K562 (cell line): ENCODE data around the gene CNIH4. TPM values are rescaled to one million over a fixed set of nuclear protein-coding genes. Genes with fewer than 3 reads are reported as not detected.

ENCODE experiments used
- BCL6 ChIP-seq: fragments of 250-450 bp; sonication (Bioruptor Pico); IDR thresholded peaks from 2 replicates; pipeline ENCODE4 v1.4.0; 2020
- BRD4 ChIP-seq: fragments of 200-600 bp; sonication (generic); IDR thresholded peaks from 2 replicates; pipeline ENCODE4 v1.6.1; 2017; ENCODE audit warnings: inconsistent platforms
- EP300 ChIP-seq: IDR thresholded peaks from 2 replicates; pipeline ENCODE4 v1.6.1; 2012; ENCODE audit warnings: low read length, improper control_type of control experiment
- FOXK2 ChIP-seq, 2 experiments: fragments of 450-650 bp; IDR thresholded peaks in 1 of 2; conservative IDR thresholded peaks in 1 of 2; 2 replicates each; pipeline ENCODE4 v1.6.1; 2016; ENCODE audit warnings: low read depth in 2 of 2, mild to moderate bottlenecking in 1 of 2
- MGA ChIP-seq: fragments of 450-650 bp; IDR thresholded peaks from 2 replicates; pipeline ENCODE4 v1.6.1; 2016; ENCODE audit warnings: mild to moderate bottlenecking, moderate library complexity
- NFIX ChIP-seq: fragments of 250-450 bp; sonication (Bioruptor Pico); IDR thresholded peaks from 2 replicates; pipeline ENCODE4 v1.4.0; 2020; ENCODE audit warnings: low read depth, mild to moderate bottlenecking, moderate library complexity
- POLR2A ChIP-seq: fragments of 450-650 bp; conservative IDR thresholded peaks from 2 replicates; pipeline ENCODE4 v1.6.1; 2016
- POLR2AphosphoS5 ChIP-seq: IDR thresholded peaks from 2 replicates; pipeline ENCODE4 v1.6.1; 2011; ENCODE audit warnings: mild to moderate bottlenecking, low read depth, low read length, moderate library complexity; ENCODE audit not compliant: control insufficient read depth, insufficient read depth
- POLR2B ChIP-seq: fragments of 450-650 bp; IDR thresholded peaks from 2 replicates; pipeline ENCODE4 v1.6.1; 2018; ENCODE audit warnings: low read depth; ENCODE audit not compliant: partially characterized antibody
- PRMT5 ChIP-seq: sonication (generic); formaldehyde crosslinking; IDR thresholded peaks from 2 replicates; pipeline ENCODE4 v1.5.0; 2020; ENCODE audit warnings: missing genetic modification reagents
- RBM25 ChIP-seq: fragments of 200-400 bp; formaldehyde crosslinking; IDR thresholded peaks from 2 replicates; pipeline ENCODE4 v1.6.1; 2018; ENCODE audit warnings: low read length, low read depth, moderate library complexity; ENCODE audit not compliant: severe bottlenecking
- SMARCA5 ChIP-seq: fragments of 450-650 bp; IDR thresholded peaks from 2 replicates; pipeline ENCODE4 v1.6.1; 2016
- SP1 ChIP-seq: sonication (generic); formaldehyde crosslinking; IDR thresholded peaks from 2 replicates; pipeline ENCODE4 v1.8.1; 2022; ENCODE audit warnings: mild to moderate bottlenecking, missing genetic modification reagents
- SUPT5H ChIP-seq: fragments of 450-650 bp; IDR thresholded peaks from 2 replicates; pipeline ENCODE4 v1.6.1; 2016
- TCFL5 ChIP-seq: fragments of 250-450 bp; sonication (Bioruptor Pico); conservative IDR thresholded peaks from 2 replicates; pipeline ENCODE4 v1.6.1; 2021; ENCODE audit warnings: mild to moderate bottlenecking, moderate library complexity, matching md5 sums
- ZFP36 ChIP-seq: fragments of 150-350 bp; IDR thresholded peaks from 2 replicates; pipeline ENCODE4 v1.6.1; 2018; ENCODE audit warnings: low read length, low read depth; ENCODE audit not compliant: partially characterized antibody
- ZNF121 ChIP-seq: sonication (generic); formaldehyde crosslinking; conservative IDR thresholded peaks from 2 replicates; pipeline ENCODE4 v1.8.0; 2022; ENCODE audit warnings: missing genetic modification reagents
- polyA plus RNA-seq, 8 experiments: library from polyadenylated mRNA; depleted of rRNA in 4 of 8; stranded (reverse) in 5 of 8; unstranded in 3 of 8; fragments of >200 nt; fragmentation: Nextera tagmentation in 2 of 8; fragmentation: Illumina TruSeq in 1 of 8; extraction: Ambion mirVana in 2 of 8; extraction: Trizol in 1 of 8; gene quantifications; 2 replicates each; pipeline versions ENCODE4 v1.2.1 to v1.2.3, GENCODE V29; 2011 to 2014; ENCODE audit warnings: inconsistent platforms in 1 of 8, missing spikeins in 1 of 8
- total RNA-seq, 7 experiments: library from RNA; depleted of rRNA in 6 of 7; stranded (reverse); fragments of >200 nt in 6 of 7; fragmentation: Illumina TruSeq in 2 of 7; extraction: Trizol in 2 of 7; gene quantifications; 2 replicates each; pipeline versions ENCODE4 v1.2.1 to v1.2.3, GENCODE V29; 2011 to 2021; ENCODE audit warnings: low replicate concordance in 1 of 7

CNIH4 gene
- total and polyA plus RNA-seq, 9 of the 15 experiments (the other 6 are each of a cell fraction or from before 2014, with no cell fraction given) = 41.3 to 266 (median 61.1) TPM

- TF ChIP-seq MGA (no peak), SUPT5H (peak; percentile 51), EP300 (no peak), POLR2AphosphoS5 (peak; percentile 37; the same call in 1 of the 2 replicates), BCL6 (CRISPR knock-in tag) (no peak), ZFP36 (no peak), POLR2A (peak; percentile 52), PRMT5 (CRISPR knock-in tag) (no peak), NFIX (CRISPR knock-in tag) (no peak), SP1 (CRISPR knock-in tag) (no peak), ZNF121 (CRISPR knock-in tag) (no peak), SMARCA5 (no peak), BRD4 (no peak), POLR2B (peak; percentile 21), TCFL5 (CRISPR knock-in tag) (no peak), FOXK2 (conservative IDR thresholded peaks at IDR 0.05 in 1 of 2, IDR thresholded peaks at IDR 0.05 in 1 of 2; ENCODE audit: low read depth in 2 of 2) (no peak), RBM25 (no peak)
Observed at GRCh38 chr1:224387943-224388342, 31.3 kb downstream of the CNIH4 start (continued).
